Heart right ventricle (tissue), 16 donors: ENCODE results near the gene B4GALT5. TPM values are rescaled to one million over a fixed set of nuclear protein-coding genes. Genes with fewer than 3 reads are reported as not detected.
A peak's percentile ranks its signal among the peaks of the same experiment; 100 is the strongest.

ENCODE experiments used
- ATAC-seq, 8 donors: fragments of 200-7000 bp; cut with Tn5 transposase; one replicate each; pipeline ENCODE4 v1.9.1; 2020; ENCODE audit warnings: mild to moderate bottlenecking in 8 of 8, moderate library complexity in 8 of 8, moderate number of reproducible peaks in 1 of 8
- DNase-seq, 2 donors: peaks; one replicate each; pipeline ENCODE4 v3.0.0-alpha.2; 2020
- H3K27ac ChIP-seq, 10 donors: fragments of 200-600 bp; sonication (generic) in 2 of 10; one replicate each; pipeline versions ENCODE4 v1.5.0 to v1.8.0; 2020 to 2022; ENCODE audit warnings: mild to moderate bottlenecking in 3 of 10
- H3K27me3 ChIP-seq, 7 donors: fragments of 200-600 bp; one replicate each; pipeline ENCODE4 v1.8.0; 2021 to 2022; ENCODE audit warnings: mild to moderate bottlenecking in 2 of 7
- H3K36me3 ChIP-seq, 9 donors: fragments of 200-600 bp; sonication (generic) in 1 of 9; one replicate each; pipeline versions ENCODE4 v1.5.0 to v1.8.0; 2020 to 2022; ENCODE audit warnings: mild to moderate bottlenecking in 2 of 9
- H3K4me1 ChIP-seq, 9 donors: fragments of 200-600 bp; sonication (generic) in 1 of 9; one replicate each; pipeline versions ENCODE4 v1.5.0 to v1.8.0; 2020 to 2022; ENCODE audit warnings: mild to moderate bottlenecking in 4 of 9
- H3K4me3 ChIP-seq, 10 donors: fragments of 200-600 bp; sonication (generic) in 2 of 10; one replicate each; pipeline versions ENCODE4 v1.5.0 to v1.8.0; 2020 to 2022; ENCODE audit warnings: mild to moderate bottlenecking in 7 of 10, moderate library complexity in 2 of 10
- H3K9me3 ChIP-seq, 11 donors: fragments of 200-600 bp in 10 of 11; sonication (generic) in 2 of 11; one replicate each; pipeline versions ENCODE4 v1.5.0 to v1.8.0; 2013 to 2022; ENCODE audit warnings: mild to moderate bottlenecking in 2 of 11, control low read depth in 1 of 11, moderate library complexity in 1 of 11
- WGBS, 2 donors: extraction: QIAGEN DNeasy Blood & Tissue Kit; methylation state at CpG; one replicate each; pipeline ENCODE4 v1.1.7; 2013; ENCODE audit warnings: inconsistent platforms in 1 of 2; 5-methylcytosine and 5-hydroxymethylcytosine counted together
- intact Hi-C, 10 donors: fragments of 100-400 bp; cut with DNase I; formaldehyde crosslinking; loops; one replicate each; pipeline versions ENCODE4 v1.11.1 to v1.14.2; 2022
- polyA plus RNA-seq, 2 donors: library from polyadenylated mRNA; stranded (reverse); fragments of 200-250 nt; gene quantifications; one replicate each; pipeline ENCODE4 v1.2.3, GENCODE V29; 2013
- total RNA-seq, 10 donors: library from RNA; stranded (reverse); fragmentation: NEBNext Ultra II Directional in 3 of 10; extraction: Animal tissue kit (Norgen Biotek cat#: 25700) in 3 of 10; gene quantifications; one replicate each; pipeline versions ENCODE4 v1.2.1 to v1.2.4, GENCODE V29; 2021 to 2023
- TF ChIP-seq, protein P1 (sequence below), 9 donors: fragments of 200-600 bp; sonication (generic) in 2 of 9; IDR thresholded peaks; one replicate each; pipeline versions ENCODE4 v1.5.0 to v1.8.0; 2021 to 2022; ENCODE audit warnings: antibody characterized with exemption in 9 of 9, mild to moderate bottlenecking in 5 of 9, moderate library complexity in 1 of 9
- donor health status: Arrhythmogenic right ventricular cardiomyopathy.
- donor health status: ischemic (EF 13 %, LVEDD 7.1; RV severe dilation, severe dysfunction).
- donor health status: healthy with polysubstance abuse.
- donor health status: DM: no; HTN: yes; CAD: no.
- donor health status: DM: no; HTN: no; CAD: no.
- donor health status: ischemic (EF 25% LVEDD 6.9; RV normal size, moderate dysfunction).
- donor health status: ischemic (EF 25% LVEDD 5.7; RV mildly dilated, moderate dysfunction).
- donor health status: healthy.
- donor health status: DM: yes; HTN: yes; CAD: no.
- donor health status: Ischemic cardiomyopathy.
- donor health status: ischemic (EF 35%, LVEDD 5.7; RV mildly dilated, moderate dysfunction).
- donor health status: nonischemic (EF 11% LVEDD 7.7; RV severe dilation, severe dysfunction).
- donor health status: DM: yes; HTN: yes; CAD: no.
- donor health status: PGD.
- donor health status: ischemic (EF 29% LVEDD 5.4; RV normal size, mild dysfunction).
- donor health status: nonischemic (EF 23%, LVEDD 6.1; RV moderate dilation, normal function).

B4GALT5 gene
- total and polyA plus RNA-seq, 12 donors: 7.4 to 61.6 (median 29.6) TPM

DNA sequence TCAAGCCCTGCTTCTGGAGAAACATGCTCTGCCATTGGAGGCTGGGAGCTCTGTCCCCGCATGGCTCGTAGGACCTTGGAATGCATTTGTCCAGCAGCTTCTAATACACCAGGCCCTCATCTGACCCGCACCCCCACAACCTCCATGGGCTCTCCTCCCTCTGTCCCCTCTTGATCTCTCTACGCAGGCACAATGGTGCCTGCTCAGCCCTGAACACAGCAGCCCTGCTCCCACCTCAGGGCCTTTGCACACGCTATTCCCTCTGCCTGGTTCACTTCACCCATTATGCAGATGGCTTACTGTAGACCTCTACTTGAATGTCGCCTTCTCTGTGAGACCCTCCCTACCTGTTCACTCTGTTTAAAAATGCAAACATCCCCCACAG is 118.8 kb downstream of the B4GALT5 start:
- Histone ChIP-seq H3K27ac (peak overlapping the region in 9 of 10 donors; percentile 16 to 81 (median 71)), H3K9me3 (peaks cover 0 to 4% (median 0%) of the 10 kb centered on the region in 11 donors), H3K4me3 (peak overlapping the region in 1 of 10 donors; percentile 22), H3K36me3 (no peaks in the 10 kb centered on the region), H3K27me3 (no peaks in the 10 kb centered on the region), H3K4me1 (peaks cover 5 to 61% (median 30%) of the 10 kb centered on the region in 9 donors)
- DNase-seq (no peak), ATAC-seq (peak in 1 of 8 donors; percentile 1)
- 87 to 96% methylated on average over 6 of the region's 6 CpGs for WGBS, 2 donors
- intact Hi-C loops: loop anchor here in 3 of 10 donors (5.0 to 10.0 kb wide), 3 partner anchors 38 to 260 kb away; no protein-coding TSS in a partner anchor
- TF ChIP-seq, protein P1, sequence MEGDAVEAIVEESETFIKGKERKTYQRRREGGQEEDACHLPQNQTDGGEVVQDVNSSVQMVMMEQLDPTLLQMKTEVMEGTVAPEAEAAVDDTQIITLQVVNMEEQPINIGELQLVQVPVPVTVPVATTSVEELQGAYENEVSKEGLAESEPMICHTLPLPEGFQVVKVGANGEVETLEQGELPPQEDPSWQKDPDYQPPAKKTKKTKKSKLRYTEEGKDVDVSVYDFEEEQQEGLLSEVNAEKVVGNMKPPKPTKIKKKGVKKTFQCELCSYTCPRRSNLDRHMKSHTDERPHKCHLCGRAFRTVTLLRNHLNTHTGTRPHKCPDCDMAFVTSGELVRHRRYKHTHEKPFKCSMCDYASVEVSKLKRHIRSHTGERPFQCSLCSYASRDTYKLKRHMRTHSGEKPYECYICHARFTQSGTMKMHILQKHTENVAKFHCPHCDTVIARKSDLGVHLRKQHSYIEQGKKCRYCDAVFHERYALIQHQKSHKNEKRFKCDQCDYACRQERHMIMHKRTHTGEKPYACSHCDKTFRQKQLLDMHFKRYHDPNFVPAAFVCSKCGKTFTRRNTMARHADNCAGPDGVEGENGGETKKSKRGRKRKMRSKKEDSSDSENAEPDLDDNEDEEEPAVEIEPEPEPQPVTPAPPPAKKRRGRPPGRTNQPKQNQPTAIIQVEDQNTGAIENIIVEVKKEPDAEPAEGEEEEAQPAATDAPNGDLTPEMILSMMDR (IDR thresholded peaks at IDR 0.05): no peak

- peaks cover 0 to 4% (median 0%) of the 10 kb centered on the region in 11 donors for H3K9me3 ChIP-seq
- peak; percentile 58 to 84 (median 73) for ATAC-seq
- H3K36me3 ChIP-seq: no peaks in the 10 kb centered on the region
- peak overlapping the region in 1 of 10 donors; percentile 22 for H3K4me3 ChIP-seq
- 53 to 63% methylated on average over 12 of the region's 12 CpGs for WGBS, 2 donors
- peak; percentile 48 to 67 for DNase-seq
- peak overlapping the region; percentile 16 to 81 (median 71) for H3K27ac ChIP-seq
- H3K27me3 ChIP-seq: no peaks in the 10 kb centered on the region
- intact Hi-C loops: loop anchor here in 3 of 10 donors (5.0 to 10.0 kb wide), 3 partner anchors 37 to 260 kb away; no protein-coding TSS in a partner anchor
- H3K4me1 ChIP-seq: peaks cover 5 to 61% (median 30%) of the 10 kb centered on the region in 9 donors
- TF ChIP-seq, protein P1 (IDR thresholded peaks at IDR 0.05): no peak
Measured at GRCh38 chr20:49594143-49594930, 119.3 kb downstream of the B4GALT5 start.

GRCh38 chr20:49593466-49594142 is 120.1 kb downstream of the B4GALT5 start:
- peak overlapping the region in 9 of 10 donors; percentile 33 to 81 (median 71) for H3K27ac ChIP-seq
- H3K4me1 ChIP-seq: peaks cover 5 to 61% (median 34%) of the 10 kb centered on the region in 9 donors
- H3K36me3 ChIP-seq: no peaks in the 10 kb centered on the region
- 74 to 75% methylated on average over 15 of the region's 15 CpGs for WGBS, 2 donors
- TF ChIP-seq, protein P1 (IDR thresholded peaks at IDR 0.05): no peak
- intact Hi-C loops: loop anchor here in 3 of 10 donors (5.0 to 10.0 kb wide), 3 partner anchors 36 to 259 kb away; no protein-coding TSS in a partner anchor
- H3K9me3 ChIP-seq: peaks cover 0 to 4% (median 0%) of the 10 kb centered on the region in 11 donors
- DNase-seq (no peak), ATAC-seq (peak in 1 of 8 donors; percentile 2)
- no peak overlapping the region for H3K4me3 ChIP-seq
- no peaks in the 10 kb centered on the region for H3K27me3 ChIP-seq

- Histone ChIP-seq H3K36me3 (no peaks in the 10 kb centered on the region), H3K4me3 (no peak overlapping the region), H3K27me3 (no peaks in the 10 kb centered on the region), H3K27ac (peak overlapping the region in 6 of 10 donors; percentile 69 to 88 (median 85)), H3K9me3 (no peaks in the 10 kb centered on the region), H3K4me1 (peaks cover 5 to 61% (median 37%) of the 10 kb centered on the region in 9 donors)
- intact Hi-C loops: loop anchor here in 3 of 10 donors (5.0 to 10.0 kb wide), 3 partner anchors 35 to 257 kb away; no protein-coding TSS in a partner anchor
- ATAC-seq (no peak), DNase-seq (no peak)
- TF ChIP-seq, protein P1 (IDR thresholded peaks at IDR 0.05): no peak
Measured at GRCh38 chr20:49592120-49592519, 121.6 kb downstream of the B4GALT5 start.
